ENCODE results near the gene NRIP1.

The NRIP1 gene

GRCh38 chr21:15064576-15065391 lies at the start of gene NRIP1:
Gene NRIP1, minus strand, starts transcription at chr21:15065000. Its CDS starts 96,808 bp downstream, at chr21:14968192.
- peak; percentile 89 for DNase-seq (ENCODE audit: low spot score)

DNA sequence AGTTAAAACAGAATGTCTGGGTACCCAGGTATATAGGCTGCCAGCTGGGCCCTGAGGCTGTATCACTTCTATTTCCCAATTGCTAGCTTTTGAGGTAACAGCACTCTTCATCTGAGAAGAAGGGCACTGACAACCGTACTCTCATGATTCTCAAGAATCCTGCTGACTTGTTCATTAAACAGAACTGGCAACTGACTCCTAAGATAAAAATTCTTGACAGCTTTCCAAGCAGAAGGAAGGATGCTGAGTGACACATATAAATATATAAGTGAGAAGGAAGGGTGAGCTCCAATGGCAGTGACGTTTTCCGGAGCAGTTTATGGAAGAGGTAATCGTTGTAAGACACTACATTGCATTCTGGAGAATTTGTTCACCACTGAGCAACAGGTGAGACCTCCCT lies 48.1 kb upstream of the NRIP1 start:
- no peak for DNase-seq (ENCODE audit: low spot score)

GRCh38 chr21:15108801-15109200 lies 44.0 kb upstream of the NRIP1 start:
- no peak for DNase-seq (ENCODE audit: low spot score)

DNA sequence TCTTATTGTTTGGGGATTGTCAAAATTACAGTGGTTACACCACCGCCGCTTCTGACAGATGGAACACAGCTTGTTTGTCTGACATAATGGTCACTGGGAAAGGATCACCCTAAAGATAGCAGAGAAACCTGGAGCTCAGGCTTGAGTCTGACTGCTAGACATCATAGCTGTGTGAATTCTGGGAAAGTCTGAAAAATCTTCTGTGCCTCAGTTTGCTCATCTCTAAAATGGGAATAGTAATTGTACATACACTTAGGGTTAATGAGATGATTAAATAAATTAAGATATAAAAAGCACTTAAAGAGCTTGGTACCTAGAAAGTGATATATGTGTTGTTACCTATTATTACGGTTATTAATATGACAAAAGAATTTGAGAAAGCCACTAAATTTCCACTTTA lies 39.7 kb upstream of the NRIP1 start:
- no peak for DNase-seq (ENCODE audit: low spot score)

- no peak for DNase-seq (ENCODE audit: low spot score)
Observed at GRCh38 chr21:15098908-15099307, 34.1 kb upstream of the NRIP1 start.

DNA sequence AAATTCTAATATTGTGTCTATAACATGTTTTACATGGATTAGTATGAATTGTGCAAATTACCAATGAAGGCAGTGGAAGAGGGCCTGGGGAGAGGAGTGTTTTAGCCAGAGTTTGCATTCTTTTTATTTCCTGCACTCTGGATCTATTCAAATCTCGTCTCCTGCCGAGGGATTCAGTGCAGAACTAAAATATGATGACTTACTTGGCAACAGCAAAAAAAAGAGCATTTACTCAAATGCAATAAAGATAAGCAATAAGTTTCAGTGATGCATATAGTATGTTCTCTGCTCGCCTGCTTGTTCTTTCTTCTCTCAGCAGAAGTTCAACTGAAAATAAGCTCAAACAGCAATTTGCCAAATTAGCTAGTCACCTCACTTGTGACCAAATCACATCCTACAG lies 33.4 kb upstream of the NRIP1 start:
- no peak for DNase-seq (ENCODE audit: low spot score)

DNA sequence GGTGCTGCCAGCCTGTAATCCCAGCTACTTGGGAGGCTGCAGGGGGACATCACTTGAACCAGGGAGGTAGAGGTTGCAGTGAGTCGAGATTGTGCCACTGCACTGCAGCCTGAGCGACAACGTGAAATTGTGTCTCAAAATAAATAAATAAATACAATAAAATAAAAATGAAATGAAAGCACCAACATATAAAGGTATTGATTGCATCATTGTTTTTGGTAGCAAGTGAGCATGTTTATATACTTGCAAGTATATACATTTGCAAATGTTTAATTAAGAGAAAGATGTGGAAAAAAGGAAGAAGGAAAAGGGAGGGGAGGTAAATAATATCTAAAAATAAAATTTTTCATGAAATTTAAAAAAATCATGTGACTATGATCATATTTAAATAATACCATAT lies 32.8 kb upstream of the NRIP1 start:
- no peak for DNase-seq (ENCODE audit: low spot score)

GRCh38 chr21:15096146-15096545 lies 31.3 kb upstream of the NRIP1 start:
- DNase-seq (ENCODE audit: low spot score), result no peak

GRCh38 chr21:15095326-15095725 lies 30.5 kb upstream of the NRIP1 start:
- DNase-seq (ENCODE audit: low spot score), result no peak

GRCh38 chr21:15094706-15095105 lies 29.9 kb upstream of the NRIP1 start:
- no peak for DNase-seq (ENCODE audit: low spot score)

- DNase-seq (ENCODE audit: low spot score), result no peak
Observed at GRCh38 chr21:15093216-15093615, 28.4 kb upstream of the NRIP1 start.

- no peak for DNase-seq (ENCODE audit: low spot score)
Observed at GRCh38 chr21:15092745-15093144, 27.9 kb upstream of the NRIP1 start.

DNA sequence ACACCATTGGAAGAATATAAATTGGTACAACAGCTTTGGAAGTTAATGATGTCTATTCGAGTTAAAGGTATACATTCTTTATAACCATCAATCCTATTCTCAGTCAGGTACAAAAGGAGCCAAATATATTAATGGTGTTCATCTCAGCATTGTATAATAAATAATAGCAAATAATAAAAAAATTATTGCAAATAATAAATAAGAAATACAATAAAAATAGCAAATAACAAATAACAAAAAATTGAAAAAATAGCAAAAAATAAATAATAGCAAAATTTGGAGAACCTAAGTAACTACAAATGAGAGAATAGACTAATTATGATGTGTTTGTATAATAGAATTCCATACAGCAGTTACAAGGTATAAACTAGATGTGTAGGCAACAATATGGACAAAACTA lies 25.6 kb upstream of the NRIP1 start:
- DNase-seq (ENCODE audit: low spot score), result no peak

GRCh38 chr21:15088488-15088887 lies 23.7 kb upstream of the NRIP1 start:
- no peak for DNase-seq (ENCODE audit: low spot score)

- no peak for DNase-seq (ENCODE audit: low spot score)
Observed at GRCh38 chr21:15084668-15085067, 19.9 kb upstream of the NRIP1 start.

DNA sequence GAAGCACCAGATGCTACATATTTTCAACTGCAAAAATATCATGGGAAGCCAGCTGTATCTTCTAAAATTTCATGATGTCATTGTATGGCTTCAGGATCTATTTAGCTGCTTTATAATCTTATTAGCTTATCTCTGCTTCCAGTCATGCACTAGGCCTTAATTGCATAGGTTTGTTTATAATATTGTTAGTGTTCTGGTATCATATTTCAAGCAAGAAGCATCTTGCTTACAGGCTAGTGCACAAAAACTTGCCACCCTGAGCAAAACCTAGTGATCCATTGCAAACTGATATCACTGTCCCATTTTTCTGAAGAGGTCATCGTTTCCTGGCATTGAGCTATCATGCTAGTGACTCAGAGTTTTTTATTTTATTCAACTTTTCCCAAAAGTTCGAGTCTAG lies 15.7 kb upstream of the NRIP1 start:
- DNase-seq (ENCODE audit: low spot score), result no peak

DNA sequence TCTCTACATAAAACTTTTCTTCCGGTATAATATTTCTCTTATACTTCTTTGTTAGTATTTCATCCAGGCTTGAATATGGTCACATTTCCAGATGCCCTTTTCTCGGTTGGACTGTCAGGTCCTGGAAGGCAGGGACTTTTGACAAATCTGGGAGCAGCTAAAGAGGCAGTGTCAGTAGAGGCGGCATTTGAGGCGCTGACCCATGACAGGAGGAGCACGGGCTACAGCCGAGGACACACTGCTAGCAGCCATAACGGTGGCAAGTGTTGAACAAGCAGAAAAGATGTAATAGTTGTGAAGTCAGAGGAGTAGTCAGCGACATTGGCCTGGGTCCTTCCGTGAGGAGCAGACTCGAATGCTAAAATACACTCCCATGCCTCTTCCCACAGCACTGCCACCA lies 14.5 kb upstream of the NRIP1 start:
- DNase-seq (ENCODE audit: low spot score), result no peak

DNA sequence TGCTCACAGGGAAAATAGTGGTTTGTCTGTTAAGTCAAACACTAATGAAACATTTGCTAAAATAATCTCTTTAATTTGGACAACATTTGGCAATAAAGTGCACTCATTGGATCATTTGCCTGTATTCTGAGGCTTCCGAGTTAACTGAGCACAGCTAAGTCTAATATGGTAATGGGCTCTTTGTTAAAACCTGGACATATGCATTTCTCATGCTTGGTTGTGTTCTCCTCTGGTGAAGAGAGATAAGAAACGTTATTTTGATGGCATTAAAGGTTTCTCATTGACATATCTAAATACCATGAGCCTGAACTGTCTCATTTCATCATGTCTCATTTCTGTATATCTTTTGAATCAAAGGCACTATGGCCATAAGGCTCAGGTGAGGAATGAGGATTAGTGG lies 13.4 kb upstream of the NRIP1 start:
- DNase-seq (ENCODE audit: low spot score), result no peak

DNA sequence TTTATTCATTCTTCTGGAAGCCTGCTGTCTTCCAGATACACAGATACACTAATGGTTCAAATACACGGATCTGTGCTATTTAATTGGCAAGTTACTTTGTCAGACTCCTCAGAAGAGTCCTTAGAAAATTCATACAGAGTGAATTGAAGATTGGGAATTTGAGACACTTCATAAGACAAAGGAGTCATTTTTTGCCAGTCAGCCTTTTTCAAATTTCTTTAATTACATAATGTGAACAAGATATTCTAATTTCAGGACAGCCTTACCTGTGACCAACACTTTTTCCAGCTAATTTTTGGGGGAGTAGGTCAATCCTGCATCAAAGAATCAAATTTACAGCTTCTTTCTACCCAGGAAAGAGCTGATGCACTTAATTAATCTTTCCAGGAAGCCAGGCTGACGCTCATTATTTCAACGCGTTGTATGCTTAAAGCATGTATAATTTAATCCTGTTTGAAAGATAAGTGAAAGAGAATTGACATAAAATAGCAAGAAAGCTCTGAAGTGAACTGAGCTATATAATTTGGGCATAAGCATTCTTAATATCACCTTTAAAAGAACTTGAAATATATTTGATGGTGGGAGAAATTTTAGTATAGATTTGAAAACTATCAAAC lies 12.8 kb upstream of the NRIP1 start:
- DNase-seq (ENCODE audit: low spot score), result no peak

DNA sequence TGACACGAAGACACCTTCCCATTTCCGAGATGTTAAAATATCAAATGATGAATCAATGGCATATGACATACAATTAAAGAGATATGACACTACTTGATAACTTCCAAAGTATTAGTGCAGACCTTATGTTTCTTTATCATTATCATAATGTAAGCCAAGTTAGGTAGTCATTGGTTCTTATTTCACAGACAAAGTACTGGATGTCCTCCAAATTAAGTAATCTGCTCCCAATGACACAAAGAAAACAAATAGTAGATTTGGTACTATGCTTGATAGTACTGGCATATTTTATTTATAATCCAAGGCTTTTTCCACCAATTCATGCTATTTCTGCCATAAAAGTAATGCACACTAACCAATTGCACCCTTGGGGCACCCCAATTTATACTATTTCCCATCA lies 11.9 kb upstream of the NRIP1 start:
- no peak for DNase-seq (ENCODE audit: low spot score)

DNA sequence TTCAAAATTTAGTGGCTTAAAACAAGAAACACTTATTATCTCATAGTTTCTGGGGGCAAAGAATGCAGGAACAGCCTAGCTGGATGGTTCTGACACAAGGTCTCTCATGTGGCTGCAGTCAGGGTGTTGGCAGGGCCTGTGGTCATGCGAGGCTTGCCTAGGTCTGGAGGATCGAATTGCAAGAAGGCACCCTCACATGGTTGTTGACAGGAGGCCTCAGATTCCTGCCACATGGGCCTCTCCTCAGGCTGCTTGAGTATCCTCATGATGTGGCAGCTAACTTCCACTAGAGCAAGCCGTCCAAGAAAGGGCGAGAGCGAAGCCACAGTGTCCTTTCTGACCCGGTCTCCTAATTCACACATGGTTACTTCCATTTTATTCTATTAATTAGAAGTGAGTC lies 6.2 kb upstream of the NRIP1 start:
- no peak for DNase-seq (ENCODE audit: low spot score)

DNA sequence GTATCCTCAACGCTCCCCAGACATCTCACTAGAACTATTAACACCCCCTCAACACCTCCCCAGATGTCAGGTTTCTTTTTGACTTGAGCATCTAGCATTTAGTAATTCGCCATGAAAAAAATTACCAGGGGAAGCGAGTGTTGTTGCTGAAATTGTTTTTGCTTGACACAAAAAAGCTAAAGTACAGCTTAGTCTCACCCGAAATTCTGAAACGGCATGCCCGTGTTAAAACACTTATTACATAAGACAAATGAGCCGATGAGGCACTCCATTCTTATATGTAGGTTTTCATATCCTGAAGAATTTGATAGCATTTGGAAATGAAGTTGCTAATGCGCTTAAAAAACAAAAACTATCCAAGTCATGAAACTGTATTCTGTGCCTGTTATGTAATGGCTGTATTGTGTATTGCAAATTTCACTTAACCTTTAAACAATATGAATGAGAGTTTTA lies 1.3 kb upstream of the NRIP1 start:
- DNase-seq (ENCODE audit: low spot score), result no peak

- DNase-seq (ENCODE audit: low spot score), result peak; percentile 91
Observed at GRCh38 chr21:15065392-15066122, 757 bp upstream of the NRIP1 start.
